ENCODE measurements around the gene SPTBN2. TPM values are rescaled to one million over a fixed set of nuclear protein-coding genes. Genes with fewer than 3 reads are reported as not detected.
"Not testable (repeated sequence)": the region's sequence is repeated elsewhere in the genome, so short reads cannot be mapped to it uniquely, and the experiment has no call there.

SPTBN2 gene
- total RNA-seq, 2 donors from 2014 or later, result 0.69 to 1.5 TPM

GRCh38 chr11:66649903-66650302 is 79.1 kb downstream of the SPTBN2 start:
- no peaks in the 10 kb centered on the region for H3K9me3 Mint-ChIP-seq
- H3K4me1 Mint-ChIP-seq (ENCODE audit: low read depth), result peaks cover 68% of the 10 kb centered on the region
- no peak overlapping the region for H3K27ac Mint-ChIP-seq
- DNase-seq, result no peak
- no peak overlapping the region for H3K4me3 Mint-ChIP-seq
- no peak for ATAC-seq (replicated peaks in 1 of 2)
- H3K27me3 Mint-ChIP-seq (ENCODE audit: low read depth), result no peaks in the 10 kb centered on the region
- H3K36me3 Mint-ChIP-seq (ENCODE audit: insufficient read depth in 2 of 2), result peaks cover 16 to 49% of the 10 kb centered on the region in 2 donors

- Mint-ChIP-seq H3K27me3 (ENCODE audit: low read depth) (no peaks in the 10 kb centered on the region), H3K4me1 (ENCODE audit: low read depth) (peaks cover 88% of the 10 kb centered on the region), H3K36me3 (ENCODE audit: insufficient read depth in 2 of 2) (peaks cover 29 to 63% of the 10 kb centered on the region in 2 donors), H3K4me3 (no peak overlapping the region), H3K27ac (peak overlapping the region; percentile 64), H3K9me3 (no peaks in the 10 kb centered on the region)
- ATAC-seq (replicated peaks in 1 of 2), result no peak
- DNase-seq, result no peak
Measured at GRCh38 chr11:66646828-66647227, 82.2 kb downstream of the SPTBN2 start.

GRCh38 chr11:66643745-66644437 is 85.1 kb downstream of the SPTBN2 start:
- H3K27me3 Mint-ChIP-seq (ENCODE audit: low read depth), result no peaks in the 10 kb centered on the region
- H3K4me3 Mint-ChIP-seq, result peak overlapping the region; percentile 41 to 89
- H3K4me1 Mint-ChIP-seq (ENCODE audit: low read depth), result peaks cover 90% of the 10 kb centered on the region
- no peaks in the 10 kb centered on the region for H3K9me3 Mint-ChIP-seq
- DNase-seq (no peak), ATAC-seq (replicated peaks in 1 of 2) (no peak)
- H3K36me3 Mint-ChIP-seq (ENCODE audit: insufficient read depth in 2 of 2), result peaks cover 43 to 77% of the 10 kb centered on the region in 2 donors
- H3K27ac Mint-ChIP-seq, result peak overlapping the region; percentile 14

- H3K4me3 Mint-ChIP-seq, result peak overlapping the region; percentile 89 to 97
- ATAC-seq (replicated peaks in 1 of 2), result no peak
- DNase-seq, result no peak
- peak overlapping the region; percentile 74 for H3K27ac Mint-ChIP-seq
- H3K27me3 Mint-ChIP-seq (ENCODE audit: low read depth), result no peaks in the 10 kb centered on the region
- H3K36me3 Mint-ChIP-seq (ENCODE audit: insufficient read depth in 2 of 2), result peaks cover 38 to 71% of the 10 kb centered on the region in 2 donors
- no peaks in the 10 kb centered on the region for H3K9me3 Mint-ChIP-seq
- H3K4me1 Mint-ChIP-seq (ENCODE audit: low read depth), result peaks cover 90% of the 10 kb centered on the region
Measured at GRCh38 chr11:66641834-66642233, 87.2 kb downstream of the SPTBN2 start.

GRCh38 chr11:66639814-66640340 is 89.1 kb downstream of the SPTBN2 start:
- peaks cover 31 to 52% of the 10 kb centered on the region in 2 donors for H3K36me3 Mint-ChIP-seq (ENCODE audit: insufficient read depth in 2 of 2)
- H3K4me1 Mint-ChIP-seq (ENCODE audit: low read depth), result peaks cover 78% of the 10 kb centered on the region
- not testable (repeated sequence) for ATAC-seq (replicated peaks in 1 of 2); DNase-seq; H3K27me3 Mint-ChIP-seq (ENCODE audit: low read depth); H3K9me3 Mint-ChIP-seq
- H3K27ac Mint-ChIP-seq, result peak overlapping the region; percentile 85
- H3K4me3 Mint-ChIP-seq, result peak overlapping the region; percentile 89 to 97

GRCh38 chr11:66639066-66639813 is 89.8 kb downstream of the SPTBN2 start:
- peaks cover 78% of the 10 kb centered on the region for H3K4me1 Mint-ChIP-seq (ENCODE audit: low read depth)

GRCh38 chr11:66638177-66639065 is 90.6 kb downstream of the SPTBN2 start, which contains the start of gene RBM4:
TSS of gene RBM4 (plus strand) at chr11:66638703. CDS start at chr11:66639712, 1,009 bp downstream.
- peak within 1 kb of the TSS; percentile 85 for H3K27ac Mint-ChIP-seq
- peak within 1 kb of the TSS; percentile 89 to 97 for H3K4me3 Mint-ChIP-seq
- peak; percentile 93 to 98 for DNase-seq
- peaks cover 31 to 49% of the 10 kb centered on the region in 2 donors for H3K36me3 Mint-ChIP-seq (ENCODE audit: insufficient read depth in 2 of 2)
- H3K9me3 Mint-ChIP-seq, result no peaks in the 10 kb centered on the region
- peak; percentile 94 to 95 for ATAC-seq (replicated peaks in 1 of 2)
- H3K4me1 Mint-ChIP-seq (ENCODE audit: low read depth), result peaks cover 70% of the 10 kb centered on the region
- H3K27me3 Mint-ChIP-seq (ENCODE audit: low read depth), result no peaks in the 10 kb centered on the region

More at GRCh38 chr11:66639066-66639813, 89.8 kb downstream of the SPTBN2 start:
- no peaks in the 10 kb centered on the region for H3K27me3 Mint-ChIP-seq (ENCODE audit: low read depth)
- H3K36me3 Mint-ChIP-seq (ENCODE audit: insufficient read depth in 2 of 2), result peaks cover 31 to 52% of the 10 kb centered on the region in 2 donors
- peak overlapping the region; percentile 89 to 97 for H3K4me3 Mint-ChIP-seq
- H3K9me3 Mint-ChIP-seq, result no peaks in the 10 kb centered on the region
- H3K27ac Mint-ChIP-seq, result peak overlapping the region; percentile 85
- DNase-seq (peak; percentile 22 to 31), ATAC-seq (replicated peaks in 1 of 2) (no peak)

GRCh38 chr11:66637557-66638176 is 91.3 kb downstream of the SPTBN2 start:
- Mint-ChIP-seq H3K4me3 (peak overlapping the region; percentile 89 to 97), H3K9me3 (no peaks in the 10 kb centered on the region), H3K4me1 (ENCODE audit: low read depth) (peaks cover 62% of the 10 kb centered on the region), H3K27ac (peak overlapping the region; percentile 85), H3K27me3 (ENCODE audit: low read depth) (no peaks in the 10 kb centered on the region), H3K36me3 (ENCODE audit: insufficient read depth in 2 of 2) (peaks cover 25 to 45% of the 10 kb centered on the region in 2 donors)
- DNase-seq (no peak), ATAC-seq (replicated peaks in 1 of 2) (no peak)

- H3K27me3 Mint-ChIP-seq (ENCODE audit: low read depth), result no peaks in the 10 kb centered on the region
- ATAC-seq (replicated peaks in 1 of 2), result no peak
- H3K4me3 Mint-ChIP-seq, result no peak overlapping the region
- peaks cover 23 to 42% of the 10 kb centered on the region in 2 donors for H3K36me3 Mint-ChIP-seq (ENCODE audit: insufficient read depth in 2 of 2)
- DNase-seq, result no peak
- no peak overlapping the region for H3K27ac Mint-ChIP-seq
- H3K4me1 Mint-ChIP-seq (ENCODE audit: low read depth), result peaks cover 50% of the 10 kb centered on the region
- H3K9me3 Mint-ChIP-seq, result no peaks in the 10 kb centered on the region
Measured at GRCh38 chr11:66636411-66636810, 92.6 kb downstream of the SPTBN2 start.

Other genes starting within 250 kb of the SPTBN2 start
- 10 to 100 TPM; 48.3 to 56.9 TPM for gene DPP3, start 248.8 kb downstream of the SPTBN2 start, total RNA-seq
- 10 to 100 TPM; 18.1 to 18.8 TPM for gene BBS1, start 218.6 kb downstream of the SPTBN2 start, total RNA-seq
- gene ZDHHC24, start 183.2 kb downstream of the SPTBN2 start, total RNA-seq, result 10 to 100 TPM; 19.8 to 22.0 TPM
- under 1 TPM in 1 of 2 donors, not detected in 1; 0.32 TPM for gene ACTN3, start 182.3 kb downstream of the SPTBN2 start, total RNA-seq
- 1 to 10 TPM; 6.3 to 6.8 TPM for gene CTSF, start 160.6 kb downstream of the SPTBN2 start, total RNA-seq
- under 1 TPM; 0.10 to 0.21 TPM for gene CCDC87, start 136.2 kb downstream of the SPTBN2 start, total RNA-seq
- 10 to 100 TPM; 35.1 to 38.5 TPM for gene CCS, start 136.0 kb downstream of the SPTBN2 start, total RNA-seq
- gene RBM14, start 112.6 kb downstream of the SPTBN2 start, total RNA-seq, result 10 to 100 TPM; 85.6 to 97.3 TPM
- 100 to 1,000 TPM; 116 to 135 TPM for gene RBM4, start 90.5 kb downstream of the SPTBN2 start, total RNA-seq
- gene RBM4B, start 51.3 kb downstream of the SPTBN2 start, total RNA-seq, result 10 to 100 TPM; 12.5 to 18.4 TPM
- 10 to 100 TPM; 27.2 to 29.6 TPM for gene RCE1, start 114.2 kb upstream of the SPTBN2 start, total RNA-seq
- gene LRFN4, start 127.8 kb upstream of the SPTBN2 start, total RNA-seq, result 10 to 100 TPM; 13.4 to 18.3 TPM
- gene PC, start 229.2 kb upstream of the SPTBN2 start, total RNA-seq, result 10 to 100 TPM in 1 of 2 donors, 1 to 10 TPM in 1; 9.1 to 12.7 TPM
- gene C11orf86, start 246.1 kb upstream of the SPTBN2 start, total RNA-seq, result not detected